Naive thymus-derived CD8-positive, alpha-beta T cell (primary cell): Measurements from ENCODE around the gene DGUOK. TPM values are rescaled to one million over a fixed set of nuclear protein-coding genes. Genes with fewer than 3 reads are reported as not detected.
A peak's percentile ranks its signal among the peaks of the same experiment; 100 is the strongest.

Experiments
- ATAC-seq, 2 donors: fragments of 150-1000 bp; cut with Tn5 transposase in 1 of 2; sonication (Bioruptor Pico), chemical (Tn5 transposase) in 1 of 2; 1 replicate in 1 of 2; 2 replicates in 1 of 2; pipeline ENCODE4 v1.10.0; 2021; ENCODE audit warnings: mild to moderate bottlenecking in 2 of 2, moderate library complexity in 2 of 2
- POLR2A ChIA-PET: fragments of 350-600 bp; sonication (Branson Sonifier 250); formaldehyde crosslinking; loops from one replicate; lab custom pipeline; 2021; ENCODE audit warnings: antibody characterized with exemption; lab: Charles Lee
- DNase-seq, 10 donors: peaks; one replicate each; pipeline versions ENCODE4 v3.0.0 to v3.0.0-alpha.2; 2020 to 2022
- H3K27ac Mint-ChIP-seq, 10 donors: one replicate each; pipeline ENCODE4 v1.8.0; 2020 to 2022; ENCODE audit warnings: mild to moderate bottlenecking in 10 of 10, mixed read lengths in 10 of 10, moderate library complexity in 4 of 10, inconsistent platforms in 1 of 10
- H3K27me3 Mint-ChIP-seq, 5 donors: one replicate each; pipeline ENCODE4 v1.8.0; 2021 to 2022; ENCODE audit warnings: mixed read lengths in 5 of 5
- H3K36me3 Mint-ChIP-seq, 3 donors: one replicate each; pipeline ENCODE4 v1.8.0; 2020 to 2022; ENCODE audit warnings: mixed read lengths in 3 of 3, mild to moderate bottlenecking in 2 of 3, inconsistent platforms in 1 of 3
- H3K4me1 Mint-ChIP-seq, 4 donors: one replicate each; pipeline ENCODE4 v1.8.0; 2021 to 2022; ENCODE audit warnings: mixed read lengths in 4 of 4
- H3K4me3 Mint-ChIP-seq, 10 donors: one replicate each; pipeline ENCODE4 v1.8.0; 2020 to 2022; ENCODE audit warnings: mild to moderate bottlenecking in 10 of 10, mixed read lengths in 10 of 10, moderate library complexity in 6 of 10, inconsistent platforms in 1 of 10
- H3K9me3 Mint-ChIP-seq, 9 donors: one replicate each; pipeline ENCODE4 v1.8.0; 2020 to 2022; ENCODE audit warnings: mixed read lengths in 9 of 9, mild to moderate bottlenecking in 3 of 9, inconsistent platforms in 1 of 9, moderate library complexity in 1 of 9
- polyA plus RNA-seq, 3 donors: library from polyadenylated mRNA; unstranded; fragments of 300-500 nt; fragmentation: Illumina TruSeq; gene quantifications; one replicate each; pipeline ENCODE4 v1.2.3, GENCODE V29; 2021
- total RNA-seq, 8 experiments: library from RNA in 2 of 8; stranded (reverse) in 2 of 8; gene quantifications; one replicate each; pipeline ENCODE4 v1.2.3 and lab custom pipeline; 2021 to 2026

The DGUOK gene
- total and polyA plus RNA-seq, 5 experiments from 2014 or later: 70.3 to 219 (median 207) TPM

- POLR2A ChIA-PET: no interaction called here
- peaks cover 3 to 9% (median 7%) of the 10 kb centered on the region in 4 donors for H3K4me1 Mint-ChIP-seq
Observed at GRCh38 chr2:73917696-73918207, 8.9 kb upstream of the DGUOK start.

GRCh38 chr2:73918856-73919255 lies 7.8 kb upstream of the DGUOK start:
- no peaks in the 10 kb centered on the region for H3K9me3 Mint-ChIP-seq
- H3K27ac Mint-ChIP-seq: no peak overlapping the region
- no peak for ATAC-seq
- no peak overlapping the region for H3K4me3 Mint-ChIP-seq
- H3K36me3 Mint-ChIP-seq: no peaks in the 10 kb centered on the region
- H3K4me1 Mint-ChIP-seq: peaks cover 7 to 19% (median 10%) of the 10 kb centered on the region in 4 donors
- POLR2A ChIA-PET: no interaction called here
- DNase-seq: no peak
- peaks cover 0 to 1% (median 0%) of the 10 kb centered on the region in 5 donors for H3K27me3 Mint-ChIP-seq

More at GRCh38 chr2:73917696-73918207, 8.9 kb upstream of the DGUOK start:
- ATAC-seq (no peak), DNase-seq (no peak)
- peaks cover 0 to 1% (median 0%) of the 10 kb centered on the region in 5 donors for H3K27me3 Mint-ChIP-seq
- H3K27ac Mint-ChIP-seq: no peak overlapping the region
- H3K9me3 Mint-ChIP-seq: no peaks in the 10 kb centered on the region
- H3K4me3 Mint-ChIP-seq: no peak overlapping the region
- H3K36me3 Mint-ChIP-seq: no peaks in the 10 kb centered on the region

DNA sequence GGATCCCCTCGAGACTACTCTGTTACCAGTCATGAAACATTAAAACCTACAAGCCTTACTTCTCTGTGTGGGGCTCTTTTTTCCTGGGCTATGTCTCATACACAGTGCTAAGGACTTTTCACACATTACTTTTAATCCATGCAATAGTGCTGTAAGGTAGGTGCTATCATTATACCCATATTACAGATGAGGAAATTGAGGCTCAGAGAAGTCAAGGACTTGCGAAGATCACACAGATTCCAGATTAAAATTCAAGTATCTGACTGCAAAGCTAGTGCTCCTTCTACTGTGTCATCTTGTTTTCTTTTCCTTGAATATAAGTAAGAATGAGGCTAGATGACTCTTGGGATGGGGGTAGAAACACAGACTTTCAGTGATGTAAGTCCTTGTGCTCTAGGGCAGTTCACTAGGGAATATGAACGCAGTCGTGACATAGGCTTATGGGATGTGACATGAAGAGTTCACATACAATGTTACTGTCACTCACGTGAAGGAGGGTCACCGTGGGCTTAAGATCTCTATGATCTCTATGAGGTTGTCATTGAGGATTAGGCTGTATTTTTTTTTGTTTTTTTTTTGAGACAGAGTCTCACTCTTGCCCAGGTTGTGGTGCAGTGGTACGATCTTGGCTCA lies 7.0 kb upstream of the DGUOK start:
- Mint-ChIP-seq H3K27ac (no peak overlapping the region), H3K9me3 (no peaks in the 10 kb centered on the region), H3K4me3 (no peak overlapping the region), H3K4me1 (peaks cover 7 to 19% (median 10%) of the 10 kb centered on the region in 4 donors), H3K36me3 (no peaks in the 10 kb centered on the region), H3K27me3 (peaks cover 0 to 1% (median 0%) of the 10 kb centered on the region in 5 donors)
- ATAC-seq (no peak), DNase-seq (no peak)
- POLR2A ChIA-PET: no interaction called here

DNA sequence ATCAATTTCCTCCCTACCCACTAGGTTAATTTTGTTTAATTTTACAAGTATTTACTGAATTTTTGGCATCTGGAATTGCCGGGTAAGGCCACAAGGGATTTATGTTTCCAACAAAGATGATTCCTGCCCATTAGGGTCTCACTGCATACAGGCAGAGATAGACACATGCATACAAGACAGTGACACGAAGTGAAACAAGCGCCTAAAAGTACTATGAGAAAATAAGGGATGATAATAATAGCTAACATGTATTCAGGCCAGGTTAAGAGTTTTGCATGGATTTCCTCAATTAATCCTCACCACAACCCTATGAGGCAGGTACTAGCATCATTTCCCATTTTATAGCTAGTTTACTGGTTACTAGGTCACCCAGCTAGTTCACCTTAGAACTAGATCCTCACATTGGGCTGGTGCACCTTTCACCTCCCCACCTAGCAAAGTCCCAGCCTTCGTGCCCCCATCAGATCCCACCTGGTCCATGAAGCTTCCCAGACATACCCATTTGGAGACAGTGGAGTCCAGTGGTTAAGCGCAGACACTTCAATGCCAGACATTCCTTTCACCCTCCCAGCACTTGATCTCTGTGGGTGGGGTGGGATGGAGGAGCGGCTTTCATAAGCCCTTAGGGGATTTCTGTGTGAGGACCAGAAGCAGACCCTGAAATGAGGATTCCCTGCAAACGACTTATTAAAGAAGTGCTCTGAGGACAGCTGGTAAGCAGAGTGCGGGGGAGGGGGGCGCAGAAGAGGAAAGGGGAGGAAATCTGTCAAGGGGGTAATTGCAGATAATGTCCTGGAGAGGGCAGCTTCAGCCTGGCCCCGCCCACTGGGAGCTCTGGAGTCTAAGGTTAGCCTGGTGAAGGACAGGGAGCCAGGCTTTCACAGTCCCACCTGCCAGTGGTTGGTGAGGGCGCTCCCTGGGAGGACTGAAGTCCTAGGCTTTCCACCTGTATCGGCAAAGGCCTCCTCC lies 5.8 kb upstream of the DGUOK start:
- Mint-ChIP-seq H3K27me3 (peaks cover 0 to 1% (median 0%) of the 10 kb centered on the region in 5 donors), H3K4me3 (no peak overlapping the region), H3K36me3 (no peaks in the 10 kb centered on the region), H3K27ac (peak overlapping the region in 2 of 10 donors; percentile 14 to 34), H3K4me1 (peaks cover 7 to 19% (median 12%) of the 10 kb centered on the region in 4 donors), H3K9me3 (no peaks in the 10 kb centered on the region)
- POLR2A ChIA-PET: no interaction called here
- peak; percentile 41 to 53 for ATAC-seq
- peak in 6 of 10 donors; percentile 16 to 74 (median 35) for DNase-seq

- ATAC-seq (no peak), DNase-seq (no peak)
- no peaks in the 10 kb centered on the region for H3K9me3 Mint-ChIP-seq
- no peaks in the 10 kb centered on the region for H3K36me3 Mint-ChIP-seq
- H3K27me3 Mint-ChIP-seq: no peaks in the 10 kb centered on the region
- POLR2A ChIA-PET: no interaction called here
- peaks cover 7 to 22% (median 17%) of the 10 kb centered on the region in 4 donors for H3K4me1 Mint-ChIP-seq
- peak overlapping the region in 2 of 10 donors; percentile 29 to 60 for H3K27ac Mint-ChIP-seq
- no peak overlapping the region for H3K4me3 Mint-ChIP-seq
Observed at GRCh38 chr2:73921581-73921980, 5.1 kb upstream of the DGUOK start.

- H3K4me3 Mint-ChIP-seq: peak overlapping the region in 1 of 10 donors; percentile 56
- H3K27me3 Mint-ChIP-seq: no peaks in the 10 kb centered on the region
- H3K9me3 Mint-ChIP-seq: no peaks in the 10 kb centered on the region
- DNase-seq (no peak), ATAC-seq (no peak)
- H3K27ac Mint-ChIP-seq: peak overlapping the region in 7 of 10 donors; percentile 22 to 89 (median 65)
- POLR2A ChIA-PET: interaction anchor here (0.6 kb wide), 1 partner anchor 419 kb away, joined by 3 read pairs; no protein-coding TSS in a partner anchor
- H3K4me1 Mint-ChIP-seq: peaks cover 7 to 28% (median 21%) of the 10 kb centered on the region in 4 donors
- H3K36me3 Mint-ChIP-seq: peaks cover 0 to under 1% (median 0%) of the 10 kb centered on the region in 3 donors
Observed at GRCh38 chr2:73922681-73923080, 4.0 kb upstream of the DGUOK start.

GRCh38 chr2:73925033-73925704 lies 1.5 kb upstream of the DGUOK start:
- Mint-ChIP-seq H3K4me3 (peak overlapping the region in 3 of 10 donors; percentile 18 to 62 (median 36)), H3K36me3 (peaks cover 0 to 13% (median 0%) of the 10 kb centered on the region in 3 donors), H3K27ac (peak overlapping the region in 7 of 10 donors; percentile 3 to 98 (median 29)), H3K9me3 (no peaks in the 10 kb centered on the region), H3K27me3 (no peaks in the 10 kb centered on the region), H3K4me1 (peaks cover 23 to 53% (median 46%) of the 10 kb centered on the region in 4 donors)
- DNase-seq (no peak), ATAC-seq (no peak)
- POLR2A ChIA-PET: interaction anchor here (0.6 to 3.8 kb wide), 5 partner anchors 24 to 533 kb away, joined by 3 to 21 read pairs (median 3); partner anchors contain the start of genes MOB1A, TET3 and WBP1

DNA sequence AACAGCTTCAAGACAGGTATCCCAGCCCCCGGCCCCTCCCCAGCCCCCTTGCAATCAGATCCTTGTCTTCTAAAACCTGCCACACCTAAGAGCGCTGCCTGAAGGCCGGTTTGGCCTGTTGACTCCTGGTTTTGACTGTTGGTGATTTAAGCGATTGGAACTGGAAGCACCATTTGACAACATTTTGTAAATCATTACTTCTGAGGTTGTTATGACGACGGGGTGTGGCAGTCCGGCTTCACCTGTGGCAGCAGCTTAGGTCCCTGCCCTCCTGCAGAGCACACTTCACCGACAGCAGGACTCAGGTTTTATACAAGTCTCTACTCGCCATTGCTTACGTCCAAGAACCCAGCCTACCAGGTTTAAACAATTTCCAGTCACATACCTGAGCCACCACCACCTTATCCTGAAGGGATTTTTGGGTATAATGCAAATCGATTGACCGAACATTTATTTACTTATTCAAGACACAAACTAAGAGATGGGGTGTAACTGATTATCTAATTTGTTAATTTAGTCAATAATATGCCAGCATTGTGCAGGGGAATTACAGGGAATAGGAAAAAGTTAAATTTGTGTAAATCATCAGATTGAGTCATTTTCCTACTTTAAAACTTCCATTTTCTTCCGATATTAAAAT lies 707 bp upstream of the DGUOK start:
- Mint-ChIP-seq H3K36me3 (peaks cover 0 to 16% (median 0%) of the 10 kb centered on the region in 3 donors), H3K27me3 (no peaks in the 10 kb centered on the region), H3K9me3 (no peaks in the 10 kb centered on the region), H3K4me1 (peaks cover 21 to 58% (median 50%) of the 10 kb centered on the region in 4 donors), H3K27ac (peak overlapping the region; percentile 83 to 99 (median 98)), H3K4me3 (peak overlapping the region; percentile 39 to 95 (median 88))
- no peak for ATAC-seq
- POLR2A ChIA-PET: interaction anchor here (0.8 to 3.8 kb wide), 5 partner anchors 23 to 533 kb away, joined by 3 to 21 read pairs (median 6); partner anchors contain the start of genes MOB1A, TET3 and WBP1
- DNase-seq: no peak

DNA sequence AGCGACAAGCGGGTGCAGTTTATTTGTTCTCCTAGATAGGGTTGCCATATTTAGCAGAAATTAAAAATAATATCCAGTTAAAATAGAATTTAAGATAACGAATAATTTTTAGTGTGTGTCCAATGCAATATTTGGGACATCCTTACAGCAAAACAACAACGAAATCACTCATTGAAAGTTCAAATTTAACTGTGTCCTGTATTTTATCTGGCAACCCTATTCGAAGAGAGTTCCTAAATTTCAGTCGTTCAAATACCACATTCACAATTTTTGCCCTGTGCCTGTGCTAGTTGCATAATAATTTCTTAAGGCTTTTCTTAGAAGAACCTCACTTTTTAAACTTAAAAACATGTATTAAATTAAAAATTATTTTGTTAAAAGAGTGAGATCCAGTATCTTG lies 664 bp downstream of the DGUOK start:
- no peak for DNase-seq
- POLR2A ChIA-PET: interaction anchor here (0.6 to 3.8 kb wide), 14 partner anchors 9 to 694 kb away, joined by 3 to 21 read pairs (median 4); partner anchors contain the start of genes MOB1A, STAMBP and TET3
- H3K9me3 Mint-ChIP-seq: no peaks in the 10 kb centered on the region

GRCh38 chr2:73928963-73929347 lies 2.3 kb downstream of the DGUOK start:
- DNase-seq: peak in 1 of 10 donors; percentile 30

More for the DNA sequence above, 664 bp downstream of the DGUOK start:
- ATAC-seq: no peak
- H3K27me3 Mint-ChIP-seq: no peaks in the 10 kb centered on the region
- peak overlapping the region; percentile 90 to 99 (median 98) for H3K27ac Mint-ChIP-seq
- H3K4me3 Mint-ChIP-seq: peak overlapping the region; percentile 79 to 95 (median 92)
- peaks cover 31 to 69% (median 61%) of the 10 kb centered on the region in 4 donors for H3K4me1 Mint-ChIP-seq
- H3K36me3 Mint-ChIP-seq: peaks cover 0 to 29% (median 0%) of the 10 kb centered on the region in 3 donors

GRCh38 chr2:73930386-73930785 lies 3.7 kb downstream of the DGUOK start:
- ATAC-seq (no peak), DNase-seq (no peak)
- peaks cover 0 to 59% (median 4%) of the 10 kb centered on the region in 3 donors for H3K36me3 Mint-ChIP-seq
- peak overlapping the region in 7 of 10 donors; percentile 31 to 78 (median 58) for H3K4me3 Mint-ChIP-seq
- POLR2A ChIA-PET: interaction anchor here (0.7 to 1.3 kb wide), 4 partner anchors 19 to 190 kb away, joined by 3 to 8 read pairs (median 3); no protein-coding TSS in a partner anchor
- H3K4me1 Mint-ChIP-seq: peaks cover 33 to 81% (median 78%) of the 10 kb centered on the region in 4 donors
- no peaks in the 10 kb centered on the region for H3K27me3 Mint-ChIP-seq
- peak overlapping the region in 7 of 10 donors; percentile 5 to 90 (median 71) for H3K27ac Mint-ChIP-seq
- H3K9me3 Mint-ChIP-seq: no peaks in the 10 kb centered on the region

More at GRCh38 chr2:73928963-73929347, 2.3 kb downstream of the DGUOK start:
- POLR2A ChIA-PET: interaction anchor here (1.0 kb wide), 1 partner anchor 49 kb away, joined by 11 read pairs; no protein-coding TSS in a partner anchor
- no peaks in the 10 kb centered on the region for H3K27me3 Mint-ChIP-seq
- no peak for ATAC-seq
- H3K27ac Mint-ChIP-seq: peak overlapping the region; percentile 45 to 92 (median 89)
- peak overlapping the region; percentile 49 to 78 (median 62) for H3K4me3 Mint-ChIP-seq
- H3K36me3 Mint-ChIP-seq: peaks cover 0 to 45% (median 4%) of the 10 kb centered on the region in 3 donors
- peaks cover 32 to 75% (median 70%) of the 10 kb centered on the region in 4 donors for H3K4me1 Mint-ChIP-seq
- H3K9me3 Mint-ChIP-seq: no peaks in the 10 kb centered on the region
